GM21381 (cell line): ENCODE data around the gene LIPG.

Experiments used
- ATAC-seq: cut with Tn5 transposase; IDR thresholded peaks from one replicate; pipeline ENCODE4 v1.9.1; 2021; ENCODE audit warnings: mild to moderate bottlenecking, moderate library complexity; ENCODE audit not compliant: unreplicated experiment

The LIPG gene

DNA sequence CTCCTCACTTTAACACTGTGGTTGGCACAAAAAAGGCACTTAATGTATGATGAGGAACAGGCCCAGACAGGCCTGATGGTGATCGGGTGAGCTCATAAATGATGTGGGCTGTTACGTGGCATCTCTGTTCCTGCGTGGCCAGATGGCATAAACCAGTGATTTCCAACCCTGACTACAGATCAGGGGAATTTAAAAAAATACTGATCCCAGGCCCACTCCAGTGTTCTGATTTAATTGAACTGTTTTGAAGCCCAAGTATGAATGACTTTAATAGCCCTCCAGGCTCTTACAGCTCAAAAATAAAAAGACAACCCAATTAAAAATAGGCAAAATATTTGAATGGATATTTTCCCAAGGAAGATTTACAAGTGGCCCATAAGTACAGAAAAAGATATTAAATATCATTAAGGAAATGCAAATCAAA is 48.2 kb downstream of the LIPG start:
- ATAC-seq = no peak

DNA sequence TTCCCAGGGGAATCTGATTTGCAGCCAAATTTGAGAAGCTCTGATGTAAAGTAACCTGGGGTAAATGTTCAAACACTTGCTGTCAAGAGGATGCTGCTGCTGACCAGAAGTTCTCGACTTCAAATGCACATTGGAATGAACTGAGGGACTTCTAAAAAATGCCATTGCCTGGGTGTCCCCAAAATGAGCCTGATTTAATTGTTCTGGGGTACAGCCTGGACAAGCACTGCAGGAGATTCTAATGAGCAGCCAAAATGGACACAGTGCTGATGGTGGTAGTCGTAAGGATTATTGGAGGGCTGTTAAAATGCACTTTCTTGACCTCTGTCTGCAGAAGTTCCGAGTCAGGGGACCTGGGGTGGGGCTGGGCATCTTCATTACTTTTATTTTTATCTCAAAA is 49.5 kb downstream of the LIPG start:
- ATAC-seq = no peak

DNA sequence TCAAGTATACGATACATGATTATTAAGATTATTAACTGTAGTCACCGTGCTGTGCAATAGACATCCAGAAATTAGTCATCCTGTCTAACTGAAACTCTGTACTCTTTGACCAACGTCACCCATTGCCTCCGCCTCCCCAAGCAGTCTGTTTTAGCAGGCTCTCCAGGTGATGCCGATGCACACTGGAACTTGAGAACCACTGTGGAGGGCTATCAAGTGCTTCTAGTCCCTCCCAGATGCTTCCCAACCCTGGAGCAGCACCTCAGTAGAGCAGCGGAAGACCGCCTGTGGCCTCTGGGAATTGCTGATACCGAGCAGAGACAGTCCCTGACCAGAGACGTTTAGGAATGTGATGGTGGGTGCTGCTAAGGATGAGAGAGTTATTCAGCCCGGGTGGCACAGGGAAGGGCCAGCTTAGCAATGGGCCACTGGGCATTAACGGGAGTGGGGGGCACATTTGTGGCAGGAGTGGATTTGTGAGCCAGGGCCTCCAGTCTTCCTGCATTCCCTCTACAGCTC is 50.7 kb downstream of the LIPG start:
- no peak for ATAC-seq

DNA sequence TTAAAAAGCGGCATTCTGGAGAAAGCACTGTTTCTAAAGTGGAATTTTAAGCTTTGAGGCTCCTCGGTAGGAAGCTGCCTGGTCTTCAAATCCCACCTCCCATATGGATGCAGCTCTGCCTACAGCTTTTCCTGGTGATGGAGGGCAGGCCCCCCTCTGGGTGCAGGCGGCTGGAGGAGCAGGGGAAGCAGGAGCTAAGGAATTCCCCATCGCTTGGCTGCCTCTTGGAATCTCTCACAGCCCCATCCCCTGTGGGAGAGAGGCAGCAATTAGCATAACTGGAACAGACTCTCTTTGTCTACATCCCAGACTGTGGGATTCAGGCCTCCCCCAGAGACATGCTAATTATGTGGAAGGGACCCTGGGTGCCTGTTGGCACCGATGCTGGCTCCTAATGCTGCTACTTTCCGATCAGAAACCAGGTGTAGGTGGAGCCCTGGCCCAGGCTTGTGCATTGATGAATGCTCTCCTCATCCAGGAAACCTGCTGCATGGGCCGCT is 51.3 kb downstream of the LIPG start:
- no peak for ATAC-seq

DNA sequence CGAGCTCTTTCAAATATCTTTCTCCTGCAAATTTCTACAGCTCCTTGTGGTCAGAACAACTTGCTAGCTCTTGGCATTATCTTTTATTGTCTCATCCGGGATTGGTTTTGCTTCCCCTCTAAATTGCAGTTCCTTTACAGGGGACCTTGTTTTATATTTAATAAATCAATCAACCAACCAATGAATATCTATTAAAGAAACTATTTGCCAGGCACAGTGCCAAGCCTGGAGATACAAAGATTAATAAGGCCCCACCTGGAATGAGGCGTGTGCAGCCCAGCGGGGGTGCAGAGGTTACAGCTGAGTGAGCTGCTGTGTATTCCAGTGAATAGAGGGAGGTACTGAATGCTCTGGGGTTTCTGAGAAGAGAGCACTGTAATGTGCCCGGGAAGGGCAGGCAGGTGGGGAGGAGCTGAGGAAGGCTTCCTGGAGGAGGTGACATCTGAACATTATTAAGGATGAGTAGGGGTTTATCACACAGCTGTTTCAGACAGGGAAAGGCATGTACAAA is 51.8 kb downstream of the LIPG start:
- no peak for ATAC-seq

DNA sequence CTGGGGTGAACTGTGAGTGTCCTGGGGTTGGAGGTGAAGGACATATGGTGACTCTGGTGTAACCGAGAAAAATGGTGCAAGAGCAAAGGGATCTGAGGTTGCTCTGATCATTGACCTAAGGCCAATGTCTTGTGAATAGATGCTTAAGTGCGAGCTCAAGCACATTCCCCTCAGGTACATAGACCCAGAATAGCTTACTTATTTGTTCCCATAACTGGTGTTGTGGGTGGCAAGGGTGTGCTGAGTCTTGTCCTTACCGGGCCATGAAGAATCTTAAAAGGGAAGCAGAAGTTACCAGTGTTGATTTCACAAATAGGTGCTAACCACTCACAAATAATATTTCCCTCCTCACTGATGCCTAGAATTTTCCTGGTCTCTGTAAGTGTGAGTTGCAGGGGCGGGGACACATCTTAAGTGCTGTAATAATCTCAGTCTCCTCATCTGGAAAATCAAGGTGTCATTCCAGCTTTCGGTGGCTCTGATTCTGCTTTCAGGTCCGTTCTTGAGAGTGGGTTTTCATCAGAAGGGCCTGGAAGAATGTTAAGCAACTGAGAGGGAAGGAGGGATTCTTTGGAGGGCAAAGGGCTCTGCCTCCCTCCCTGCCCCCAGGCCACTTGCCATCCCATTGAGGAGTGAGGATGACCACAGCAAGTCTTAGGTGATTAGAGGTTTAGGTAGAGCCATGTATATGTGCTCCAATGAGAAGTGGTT is 54.9 kb downstream of the LIPG start:
- ATAC-seq = no peak

DNA sequence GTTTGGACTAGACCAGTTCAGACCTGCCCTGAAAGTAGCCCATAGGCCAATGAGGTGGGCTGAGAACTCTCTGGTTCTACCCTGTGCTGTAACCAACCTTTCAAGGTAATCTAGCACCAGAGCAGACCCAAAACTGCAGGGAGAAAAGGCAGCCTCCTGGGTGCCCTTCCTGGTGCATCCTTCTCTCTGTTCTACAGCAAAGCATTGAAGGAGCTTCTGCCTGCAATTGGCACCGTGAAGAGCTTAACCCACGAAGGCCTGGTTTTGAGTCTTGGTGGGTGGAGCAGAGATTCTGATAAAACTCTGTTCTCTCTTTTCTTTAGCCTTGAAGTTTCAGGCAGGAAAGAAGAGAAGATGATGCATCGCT is 55.5 kb downstream of the LIPG start:
- no peak for ATAC-seq

DNA sequence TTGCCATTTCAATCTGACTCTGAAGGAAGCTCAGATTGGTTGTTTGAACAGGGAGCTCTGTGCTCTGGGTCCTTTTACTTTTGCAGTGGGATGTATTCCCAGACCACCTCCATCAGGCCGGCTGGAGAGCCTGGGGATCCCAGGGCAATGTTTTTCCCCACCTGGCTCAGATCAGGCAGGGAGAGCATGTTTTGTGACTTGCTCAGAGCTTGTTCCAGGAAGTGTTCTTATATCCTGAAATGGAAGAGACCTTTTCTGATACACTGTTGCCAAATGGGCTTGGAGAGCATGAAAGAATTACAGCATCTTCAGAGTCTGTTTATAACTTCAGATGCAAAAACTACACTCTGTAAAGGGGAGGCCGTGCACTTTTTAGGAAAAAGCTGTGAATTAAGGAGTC is 56.0 kb downstream of the LIPG start:
- no peak for ATAC-seq

DNA sequence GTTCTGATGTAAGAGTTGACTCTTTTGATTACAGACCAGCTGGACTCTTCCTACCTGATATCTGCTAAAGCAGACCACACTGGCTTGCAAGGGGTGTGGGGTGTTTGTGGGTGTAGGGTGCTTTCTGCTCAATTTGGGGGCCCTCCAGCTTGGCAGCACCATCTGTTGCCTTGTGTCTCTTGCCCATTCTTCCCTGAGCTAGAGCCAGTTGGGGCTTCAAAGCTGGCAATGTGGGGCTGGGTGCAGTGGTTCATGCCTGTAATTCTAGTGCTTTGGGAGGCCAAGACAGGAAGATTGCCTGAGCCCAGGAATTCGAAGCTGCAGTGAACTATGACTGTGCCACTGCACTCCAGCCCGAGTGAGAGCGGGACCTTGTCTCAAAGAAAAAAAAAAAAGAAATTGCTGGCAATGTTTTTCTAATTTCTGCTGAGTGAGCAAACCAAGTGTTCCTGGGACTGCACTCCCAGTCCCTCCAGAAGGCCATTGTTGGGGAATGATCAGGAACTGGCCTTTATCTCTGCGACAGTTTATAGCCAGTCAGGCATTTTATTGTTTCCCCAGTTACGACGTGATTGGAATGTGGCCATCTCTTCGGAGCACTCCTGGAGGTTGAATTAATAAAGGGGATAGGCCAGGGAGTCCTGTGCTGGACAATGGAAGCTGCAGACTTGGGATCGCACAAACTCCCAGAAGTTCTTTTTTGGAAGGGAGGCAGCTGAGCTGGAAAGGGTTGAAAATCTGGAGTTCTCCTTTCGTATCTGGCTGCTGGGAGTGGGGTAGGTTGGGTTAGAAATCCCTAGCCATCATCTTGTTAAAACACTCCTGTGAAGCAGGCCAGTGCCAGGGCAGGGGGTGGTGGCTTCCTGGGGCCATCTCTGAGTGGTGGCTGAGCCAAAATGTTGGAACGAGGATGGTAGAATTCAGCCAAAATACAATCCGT is 57.2 kb downstream of the LIPG start:
- no peak for ATAC-seq

DNA sequence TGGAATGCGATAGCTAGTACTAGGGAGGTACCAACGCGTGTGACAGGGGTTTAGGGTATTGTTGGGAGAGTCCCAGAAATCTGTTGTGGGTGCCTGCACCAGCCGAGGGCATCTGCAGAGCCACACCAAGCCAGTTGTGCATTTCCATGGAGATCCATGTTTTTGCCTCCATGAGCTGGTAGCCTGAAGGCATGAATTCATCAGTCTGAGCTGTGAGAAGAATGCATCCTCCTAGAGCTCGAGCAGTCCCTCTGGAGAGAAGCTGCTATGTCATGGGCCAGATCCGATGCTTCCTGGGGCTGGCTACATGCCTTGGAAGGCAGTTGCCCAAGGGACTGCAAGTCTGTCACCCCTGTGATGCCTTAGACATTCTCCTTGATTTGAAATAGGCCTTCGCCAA is 57.9 kb downstream of the LIPG start:
- ATAC-seq = no peak

DNA sequence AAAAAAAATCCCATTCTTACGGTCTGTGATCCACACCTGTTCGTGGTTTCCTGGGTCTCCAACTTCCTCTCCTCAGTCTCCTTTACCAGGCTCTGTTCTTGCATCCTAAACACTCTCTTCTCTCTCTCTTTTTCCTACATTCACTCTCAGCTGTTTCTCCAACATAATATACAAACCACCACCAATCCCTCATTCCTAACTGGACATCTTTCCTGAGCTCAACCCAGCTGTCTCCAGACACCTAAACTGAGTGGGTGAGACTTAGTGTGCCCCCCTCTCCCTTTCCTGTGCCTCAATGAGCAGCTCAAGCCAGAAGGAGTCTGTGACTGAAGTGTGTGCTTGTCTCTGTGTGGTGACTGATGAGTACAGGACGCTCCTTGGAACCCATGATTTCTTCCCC is 59.4 kb downstream of the LIPG start:
- no peak for ATAC-seq

DNA sequence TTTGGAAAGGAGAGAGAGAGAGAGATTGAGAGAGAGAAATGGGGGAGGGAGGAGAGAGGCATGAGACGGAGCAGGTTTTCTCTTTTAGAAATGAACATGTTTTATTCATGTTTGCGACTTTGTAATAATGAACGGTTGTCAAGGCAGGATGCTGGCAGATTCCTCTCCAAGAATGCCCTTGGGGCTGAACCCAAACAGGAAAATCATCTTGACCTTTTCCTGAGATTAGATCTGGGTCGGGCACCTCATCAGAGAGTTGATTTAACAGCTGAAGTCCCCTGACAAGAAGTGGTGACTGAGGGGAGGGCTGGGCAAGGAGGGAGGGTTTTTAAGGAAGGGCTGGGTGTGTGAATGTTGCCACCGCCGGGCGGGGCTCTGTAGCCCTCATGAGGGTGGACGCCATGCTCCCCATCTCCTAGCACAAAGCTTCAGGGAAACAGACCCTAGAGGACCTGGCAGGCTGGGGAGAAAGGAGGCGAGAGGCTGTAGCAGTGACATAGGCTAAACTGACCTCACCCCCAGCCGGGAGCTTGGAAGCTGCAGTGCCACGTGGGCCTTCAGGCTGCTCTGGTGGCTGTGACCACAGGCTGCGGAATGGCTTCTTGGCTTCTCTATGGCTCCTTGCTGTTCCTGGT is 60.0 kb downstream of the LIPG start:
- no peak for ATAC-seq

DNA sequence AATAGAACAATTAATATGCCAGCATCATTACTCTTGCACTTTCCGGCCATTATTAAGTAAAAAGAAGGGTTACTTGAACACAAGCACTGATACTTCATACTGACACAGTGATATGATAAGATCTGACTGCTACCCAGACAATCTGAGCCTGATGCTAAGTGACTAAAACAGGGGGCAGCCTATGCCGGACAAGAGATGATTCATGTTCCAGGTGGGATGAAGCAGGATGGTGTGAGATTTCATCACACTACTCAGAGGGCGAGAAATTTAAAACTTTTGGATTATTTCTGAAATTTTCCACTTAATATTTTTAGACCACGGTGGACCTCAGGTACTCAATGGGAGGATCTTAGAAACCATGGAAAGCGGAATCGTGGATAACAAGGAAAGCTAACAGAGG is 61.7 kb downstream of the LIPG start:
- no peak for ATAC-seq

DNA sequence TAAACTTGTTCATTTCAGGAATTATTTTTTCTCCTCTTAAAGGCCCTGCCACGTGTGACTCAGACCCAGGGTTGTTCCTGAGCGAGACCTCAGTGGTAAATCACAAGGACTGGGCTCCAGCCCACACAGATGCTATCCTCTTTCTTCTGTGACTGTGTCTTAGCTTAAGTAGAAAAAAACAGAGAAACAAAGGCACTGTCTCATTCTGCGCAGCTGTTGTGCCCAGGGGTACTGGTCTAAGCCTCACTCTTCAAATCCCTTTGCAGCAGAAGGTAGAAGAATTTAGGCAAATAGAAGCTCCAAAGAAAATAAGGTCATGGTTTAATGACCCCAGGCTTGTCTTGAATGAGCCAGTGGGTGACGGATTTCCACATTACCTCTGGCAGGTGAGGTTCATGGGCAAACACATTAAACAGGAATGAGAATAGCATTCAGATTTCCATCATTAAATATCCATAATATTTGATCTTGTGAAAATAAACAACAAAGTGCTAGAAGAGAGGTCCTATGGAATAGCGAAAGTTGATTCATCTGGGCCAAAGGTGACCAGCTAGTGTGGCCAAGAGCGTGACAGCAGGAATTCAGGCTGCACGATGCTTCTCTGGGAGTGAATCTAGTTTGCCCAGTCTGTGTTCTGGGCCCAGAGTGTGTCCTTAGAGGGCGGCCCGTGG is 63.3 kb downstream of the LIPG start:
- no peak for ATAC-seq

DNA sequence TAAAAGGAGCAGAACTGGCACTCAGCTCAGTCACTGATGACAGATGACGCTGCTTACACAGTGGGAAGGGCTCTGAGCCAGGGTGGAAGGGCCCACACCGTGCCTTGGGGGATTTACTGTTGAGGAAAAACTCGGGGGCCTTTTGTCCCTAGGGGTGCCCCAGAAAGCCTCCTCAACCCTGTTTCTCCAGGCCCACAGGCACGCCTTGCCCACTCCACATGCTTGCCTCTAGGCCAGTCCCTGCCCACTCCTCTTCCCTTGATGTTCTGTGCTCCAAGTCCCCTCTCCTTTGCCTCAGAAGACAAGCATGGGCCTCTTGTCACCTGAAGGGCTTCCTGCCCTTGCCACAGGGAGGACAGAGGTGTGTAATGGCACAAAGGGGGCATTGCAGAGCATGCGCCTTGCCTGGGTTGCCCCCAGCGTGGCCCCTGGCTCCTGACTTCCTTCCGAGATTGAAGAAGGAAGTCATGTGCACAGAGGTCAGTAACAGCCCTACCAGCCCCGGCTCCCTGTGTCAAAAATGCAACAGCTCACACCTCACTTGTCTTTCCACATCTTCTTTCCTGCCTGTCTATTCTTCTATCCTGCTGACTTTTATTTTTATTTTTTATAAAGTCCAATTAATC is 65.1 kb downstream of the LIPG start:
- no peak for ATAC-seq

DNA sequence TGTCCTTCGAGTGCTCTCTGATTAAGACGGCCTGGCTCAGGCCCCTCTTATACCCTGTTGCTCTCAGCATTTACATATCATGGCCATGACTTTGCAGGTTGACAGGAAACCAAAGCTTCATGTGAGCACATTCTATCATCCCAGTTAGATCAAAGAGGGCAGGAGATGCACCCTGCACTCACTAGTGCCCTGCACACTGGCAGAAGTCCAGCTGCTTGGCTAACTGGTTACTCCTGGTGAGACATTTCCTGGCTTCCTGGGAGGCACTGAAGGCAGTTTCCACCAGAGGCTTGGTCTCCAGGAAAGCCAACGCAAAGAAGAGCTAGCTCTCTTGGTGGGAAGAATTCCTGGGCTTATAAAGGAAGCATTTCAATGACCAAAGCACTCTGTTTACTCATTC is 66.3 kb downstream of the LIPG start:
- no peak for ATAC-seq

DNA sequence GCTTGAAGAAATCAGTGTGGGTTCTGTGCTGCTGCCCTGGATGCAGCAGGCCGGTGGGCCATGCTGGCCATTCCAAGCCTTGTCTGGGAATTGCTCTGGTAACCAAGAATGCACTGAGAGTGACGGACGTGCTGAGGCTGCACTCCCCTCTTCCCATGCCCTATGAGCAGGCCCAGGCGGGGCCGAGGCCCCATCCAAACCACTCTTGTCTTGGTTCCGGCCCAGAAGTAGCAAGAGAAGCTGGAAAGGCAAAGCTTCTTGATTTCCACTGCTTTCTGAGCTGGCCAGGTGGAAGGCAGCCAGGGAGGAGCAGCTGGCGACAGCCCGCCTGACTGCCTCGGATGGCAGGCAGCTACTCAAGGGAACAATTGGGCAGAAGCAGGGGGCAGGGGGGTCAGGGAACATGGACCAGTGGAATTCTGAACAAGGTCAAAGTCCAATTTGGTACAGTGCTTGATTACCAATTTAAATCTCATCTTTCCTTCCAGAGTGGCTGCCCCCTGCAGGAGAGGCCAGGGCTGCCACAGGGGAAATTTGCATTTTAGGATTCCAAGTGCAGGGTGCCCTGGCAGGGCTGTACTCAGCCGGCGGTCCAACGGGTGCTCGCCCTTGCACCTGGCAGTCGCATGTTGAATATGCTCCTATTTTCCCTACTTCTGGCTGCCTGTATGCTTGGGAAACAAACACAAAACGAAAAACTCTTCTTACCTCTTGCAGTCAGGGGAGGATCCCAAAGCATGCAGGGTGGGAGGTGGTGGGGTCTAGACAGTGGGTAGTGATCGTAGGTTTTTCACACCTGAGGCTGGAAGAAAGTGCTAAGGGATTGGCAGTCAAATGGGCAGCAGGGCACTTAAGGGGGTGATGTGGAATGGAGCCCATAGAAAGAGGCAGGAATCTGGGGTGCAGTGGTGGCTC is 67.3 kb downstream of the LIPG start:
- ATAC-seq = no peak

DNA sequence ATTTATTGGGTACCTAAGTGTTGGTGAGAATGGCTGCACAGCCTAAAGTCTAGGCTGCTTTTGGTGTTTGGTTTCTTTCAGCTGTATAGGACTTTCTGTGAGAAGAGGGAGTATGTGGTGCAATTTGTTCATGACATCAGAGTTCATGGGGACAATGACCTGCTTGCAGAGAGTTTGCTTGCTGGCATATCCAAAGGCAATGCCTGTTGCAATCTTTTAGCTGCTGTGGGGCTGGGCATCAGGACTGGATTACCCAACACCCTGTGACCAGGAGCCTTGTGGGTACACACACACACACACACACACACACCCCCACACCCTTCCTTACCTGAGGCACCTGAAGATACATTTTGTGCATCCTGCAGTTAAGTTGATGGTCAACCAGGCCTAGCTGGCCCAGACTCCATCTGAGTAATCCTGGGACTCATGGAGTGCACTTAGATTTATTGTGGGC is 68.4 kb downstream of the LIPG start:
- no peak for ATAC-seq
